CD14-positive monocyte (primary cell): Measurements from ENCODE around the gene MIA3. TPM values are rescaled to one million over a fixed set of nuclear protein-coding genes. Genes with fewer than 3 reads are reported as not detected.

Experiments
- DNase-seq, 3 donors: peaks; one replicate each; pipeline ENCODE4 v3.0.0-alpha.2; 2011 to 2022
- H2AFZ ChIP-seq: 2 replicates; pipeline ENCODE4 v1.6.0; 2012; ENCODE audit warnings: mild to moderate bottlenecking, low read depth, low read length, inconsistent platforms; ENCODE audit not compliant: insufficient read depth, poor library complexity, severe bottlenecking
- H3K27ac ChIP-seq, 2 donors: 1 replicate in 1 of 2; 2 replicates in 1 of 2; pipeline ENCODE4 v1.5.1; 2012 to 2013; ENCODE audit warnings: low read length in 2 of 2, control low read depth in 1 of 2, inconsistent platforms in 1 of 2, low read depth in 1 of 2, mild to moderate bottlenecking in 1 of 2
- H3K27me3 ChIP-seq, 2 donors: one replicate each; pipeline versions ENCODE4 v1.6.0 to v1.6.1; 2011 to 2013; ENCODE audit warnings: low read length in 2 of 2; ENCODE audit not compliant: control insufficient read depth in 2 of 2, insufficient read depth in 2 of 2
- H3K36me3 ChIP-seq, 2 donors: replicated peaks in 1 of 2; 1 replicate in 1 of 2; 2 replicates in 1 of 2; pipeline versions ENCODE4 v1.5.1 to v1.6.1; 2012 to 2013; ENCODE audit warnings: low read length in 2 of 2, control low read depth in 1 of 2, inconsistent platforms in 1 of 2, mild to moderate bottlenecking in 1 of 2; ENCODE audit not compliant: insufficient read depth in 2 of 2, control insufficient read depth in 1 of 2
- H3K4me1 ChIP-seq, 2 donors: 1 replicate in 1 of 2; 2 replicates in 1 of 2; pipeline versions ENCODE4 v1.5.1 to v1.6.1; 2012 to 2013; ENCODE audit warnings: low read length in 2 of 2, control low read depth in 1 of 2, inconsistent platforms in 1 of 2, mild to moderate bottlenecking in 1 of 2, moderate library complexity in 1 of 2; ENCODE audit not compliant: insufficient read depth in 2 of 2, control insufficient read depth in 1 of 2
- H3K4me2 ChIP-seq: replicated peaks from 2 replicates; pipeline ENCODE3; 2012; ENCODE audit warnings: low read length, moderate library complexity, mild to moderate bottlenecking; ENCODE audit not compliant: poor library complexity, severe bottlenecking; ENCODE audit errors: extremely low read depth
- H3K4me3 ChIP-seq, 3 experiments: fragments of 200-600 bp in 1 of 3; sonication (generic) in 1 of 3; replicated peaks in 1 of 3; 1 replicate in 2 of 3; 2 replicates in 1 of 3; pipeline ENCODE4 v1.5.1; 2011 to 2013; ENCODE audit warnings: low read length in 3 of 3, mild to moderate bottlenecking in 3 of 3, control low read depth in 2 of 3, low read depth in 2 of 3, inconsistent platforms in 1 of 3, moderate library complexity in 1 of 3
- H3K79me2 ChIP-seq: 2 replicates; pipeline ENCODE4 v1.6.0; 2012; ENCODE audit warnings: mild to moderate bottlenecking, control low read depth, inconsistent platforms, low read length, moderate library complexity; ENCODE audit not compliant: insufficient read depth
- H3K9ac ChIP-seq: 2 replicates; pipeline ENCODE4 v1.6.0; 2017; ENCODE audit warnings: low read length, mild to moderate bottlenecking; ENCODE audit not compliant: insufficient read depth, poor library complexity, severe bottlenecking
- H3K9me3 ChIP-seq, 2 donors: replicated peaks in 1 of 2; 1 replicate in 1 of 2; 2 replicates in 1 of 2; pipeline versions ENCODE4 v1.5.1 to v1.6.1; 2012 to 2013; ENCODE audit warnings: low read length in 2 of 2, control low read depth in 1 of 2; ENCODE audit not compliant: control insufficient read depth in 1 of 2, insufficient read depth in 1 of 2
- H4K20me1 ChIP-seq: 2 replicates; pipeline ENCODE4 v1.6.0; 2012; ENCODE audit warnings: mild to moderate bottlenecking, low read length, control low read depth, moderate library complexity; ENCODE audit not compliant: insufficient read depth
- H3K27ac Mint-ChIP-seq, 7 donors: one replicate each; pipeline ENCODE4 v1.8.0; 2020; ENCODE audit warnings: mild to moderate bottlenecking in 7 of 7, mixed read lengths in 7 of 7, moderate library complexity in 6 of 7, inconsistent platforms in 2 of 7
- H3K27me3 Mint-ChIP-seq, 3 donors: one replicate each; pipeline ENCODE4 v1.8.0; 2021 to 2022; ENCODE audit warnings: low read depth in 3 of 3, mild to moderate bottlenecking in 3 of 3, mixed read lengths in 3 of 3, moderate library complexity in 3 of 3, inconsistent platforms in 1 of 3
- H3K36me3 Mint-ChIP-seq, 2 donors: one replicate each; pipeline ENCODE4 v1.8.0; 2020; ENCODE audit warnings: mixed read lengths in 2 of 2, inconsistent platforms in 1 of 2, mild to moderate bottlenecking in 1 of 2
- H3K4me1 Mint-ChIP-seq: one replicate; pipeline ENCODE4 v1.8.0; 2020; ENCODE audit warnings: mild to moderate bottlenecking, mixed read lengths
- H3K4me3 Mint-ChIP-seq, 2 donors: one replicate each; pipeline ENCODE4 v1.8.0; 2020; ENCODE audit warnings: mild to moderate bottlenecking in 2 of 2, mixed read lengths in 2 of 2, moderate library complexity in 1 of 2
- H3K9me3 Mint-ChIP-seq, 7 donors: one replicate each; pipeline ENCODE4 v1.8.0; 2020 to 2022; ENCODE audit warnings: mixed read lengths in 7 of 7, mild to moderate bottlenecking in 6 of 7, moderate library complexity in 6 of 7, inconsistent platforms in 2 of 7
- WGBS: methylation state at CpG from one replicate; pipeline ENCODE4 v1.1.5; 2013; ENCODE audit warnings: missing lambda C conversion rate; ENCODE audit not compliant: insufficient coverage; 5-methylcytosine and 5-hydroxymethylcytosine counted together
- intact Hi-C, 2 donors: fragments of 100-400 bp; cut with micrococcal nuclease; formaldehyde crosslinking; loops; one replicate each; pipeline versions ENCODE4 v1.15.0 to v1.15.1; 2023
- polyA plus RNA-seq, 3 donors: library from polyadenylated mRNA; depleted of rRNA in 1 of 3; unstranded in 2 of 3; stranded (reverse) in 1 of 3; fragments of 300-500 nt in 2 of 3; fragments of >200 nt in 1 of 3; fragmentation: Illumina TruSeq in 2 of 3; gene quantifications; 1 replicate in 2 of 3; 2 replicates in 1 of 3; pipeline ENCODE4 v1.2.3, GENCODE V29; 2012 to 2021
- TF ChIP-seq, protein P1 (sequence below): fragments of 200-600 bp; IDR thresholded peaks from one replicate; pipeline ENCODE4 v1.8.0; 2022; ENCODE audit warnings: antibody characterized with exemption, mild to moderate bottlenecking

MIA3 gene
- polyA plus RNA-seq, 3 donors, result 19.8 to 37.1 (median 36.6) TPM

- Mint-ChIP-seq H3K9me3 (no peaks in the 10 kb centered on the region), H3K36me3 (peaks cover 54 to 63% of the 10 kb centered on the region in 2 donors), H3K27ac (no peak overlapping the region), H3K27me3 (peaks cover 0 to 3% (median 0%) of the 10 kb centered on the region in 3 donors), H3K4me1 (peaks cover 13% of the 10 kb centered on the region), H3K4me3 (no peak overlapping the region)
- Histone ChIP-seq H3K4me1 (peaks cover 11 to 13% of the 10 kb centered on the region in 2 donors), H3K4me3 (no peak overlapping the region), H3K9ac (no peak overlapping the region), H3K27ac (no peak overlapping the region), H3K4me2 (no peak overlapping the region), H3K36me3 (peaks cover 51 to 68% of the 10 kb centered on the region in 2 donors), H3K27me3 (peaks cover 0 to 6% of the 10 kb centered on the region in 2 donors), H3K9me3 (no peaks in the 10 kb centered on the region), H2AFZ (no peak overlapping the region), H4K20me1 (no peaks in the 10 kb centered on the region), H3K79me2 (peaks cover 11% of the 10 kb centered on the region)
- intact Hi-C loops, result loop anchor here in 1 of 2 donors (5.0 kb wide), 1 partner anchor 35 kb away; the partner anchor contains the start of gene TAF1A
- WGBS, result 100% methylated on average over 1 of the region's 5 CpGs
- no peak for DNase-seq
- TF ChIP-seq, protein P1, sequence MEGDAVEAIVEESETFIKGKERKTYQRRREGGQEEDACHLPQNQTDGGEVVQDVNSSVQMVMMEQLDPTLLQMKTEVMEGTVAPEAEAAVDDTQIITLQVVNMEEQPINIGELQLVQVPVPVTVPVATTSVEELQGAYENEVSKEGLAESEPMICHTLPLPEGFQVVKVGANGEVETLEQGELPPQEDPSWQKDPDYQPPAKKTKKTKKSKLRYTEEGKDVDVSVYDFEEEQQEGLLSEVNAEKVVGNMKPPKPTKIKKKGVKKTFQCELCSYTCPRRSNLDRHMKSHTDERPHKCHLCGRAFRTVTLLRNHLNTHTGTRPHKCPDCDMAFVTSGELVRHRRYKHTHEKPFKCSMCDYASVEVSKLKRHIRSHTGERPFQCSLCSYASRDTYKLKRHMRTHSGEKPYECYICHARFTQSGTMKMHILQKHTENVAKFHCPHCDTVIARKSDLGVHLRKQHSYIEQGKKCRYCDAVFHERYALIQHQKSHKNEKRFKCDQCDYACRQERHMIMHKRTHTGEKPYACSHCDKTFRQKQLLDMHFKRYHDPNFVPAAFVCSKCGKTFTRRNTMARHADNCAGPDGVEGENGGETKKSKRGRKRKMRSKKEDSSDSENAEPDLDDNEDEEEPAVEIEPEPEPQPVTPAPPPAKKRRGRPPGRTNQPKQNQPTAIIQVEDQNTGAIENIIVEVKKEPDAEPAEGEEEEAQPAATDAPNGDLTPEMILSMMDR, result no peak
Measured at GRCh38 chr1:222622765-222623164, 4.9 kb downstream of the MIA3 start.

- H3K27ac ChIP-seq, result no peak overlapping the region
- peaks cover 13% of the 10 kb centered on the region for H3K4me1 Mint-ChIP-seq
- no peaks in the 10 kb centered on the region for H3K9me3 ChIP-seq
- intact Hi-C loops, result loop anchor here in 1 of 2 donors (5.0 kb wide), 1 partner anchor 36 kb away; the partner anchor contains the start of gene TAF1A
- no peak overlapping the region for H2AFZ ChIP-seq
- H3K36me3 Mint-ChIP-seq, result peaks cover 61 to 70% of the 10 kb centered on the region in 2 donors
- H3K4me3 ChIP-seq, result no peak overlapping the region
- peaks cover 0 to 6% of the 10 kb centered on the region in 2 donors for H3K27me3 ChIP-seq
- TF ChIP-seq, protein P1, result no peak
- no peak overlapping the region for H3K4me2 ChIP-seq
- H3K27ac Mint-ChIP-seq, result no peak overlapping the region
- H3K79me2 ChIP-seq, result peaks cover 7% of the 10 kb centered on the region
- H3K27me3 Mint-ChIP-seq, result peaks cover 0 to 3% (median 0%) of the 10 kb centered on the region in 3 donors
- H3K9ac ChIP-seq, result no peak overlapping the region
- peaks cover 58 to 75% of the 10 kb centered on the region in 2 donors for H3K36me3 ChIP-seq
- H3K4me3 Mint-ChIP-seq, result no peak overlapping the region
- H3K4me1 ChIP-seq, result peaks cover 11 to 12% of the 10 kb centered on the region in 2 donors
- DNase-seq, result no peak
- no peaks in the 10 kb centered on the region for H4K20me1 ChIP-seq
- no peaks in the 10 kb centered on the region for H3K9me3 Mint-ChIP-seq
Measured at GRCh38 chr1:222623458-222623857, 5.6 kb downstream of the MIA3 start.
